Keratinocyte (primary cell): Measurements from ENCODE around the gene TPRA1.

Experiments
- CTCF ChIP-seq, 3 experiments: IDR thresholded peaks in 1 of 3; conservative IDR thresholded peaks in 1 of 3; optimal IDR thresholded peaks in 1 of 3; 2 replicates in 2 of 3; 3 replicates in 1 of 3; pipeline versions ENCODE3 to v1.5.1; 2011; ENCODE audit warnings: low read length in 3 of 3, mild to moderate bottlenecking in 3 of 3, moderate library complexity in 2 of 3, control low read depth in 1 of 3, inconsistent platforms in 1 of 3; ENCODE audit not compliant: insufficient read depth in 2 of 3; ENCODE audit errors: extremely low read depth in 1 of 3
- EZH2 ChIP-seq: IDR thresholded peaks from one replicate; pipeline ENCODE4 v1.6.1; 2012; ENCODE audit warnings: inconsistent platforms, mild to moderate bottlenecking, low read length, moderate library complexity

DNA sequence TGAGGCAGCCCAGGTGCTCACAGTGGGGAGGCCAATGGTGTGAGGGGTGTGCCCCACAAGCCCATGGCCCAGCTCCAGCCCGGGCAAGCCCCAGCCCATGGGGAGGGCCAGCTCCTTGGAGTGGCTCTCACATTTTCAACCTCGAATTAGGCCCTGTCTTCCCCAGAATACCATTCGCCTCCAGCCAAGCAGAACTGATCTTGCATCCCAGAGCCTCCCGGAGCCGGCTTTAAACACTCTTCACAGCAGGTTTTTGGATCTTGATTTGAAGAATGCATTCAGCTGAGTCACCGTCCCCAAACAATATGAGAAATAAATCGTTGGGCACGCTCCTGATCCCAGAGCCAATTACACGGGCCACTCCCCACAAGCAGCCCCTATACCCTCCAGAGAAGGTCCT lies 23.7 kb downstream of the TPRA1 start:
- TF ChIP-seq CTCF (optimal IDR thresholded peaks at IDR 0.05 in 1 of 3, IDR thresholded peaks at IDR 0.05 in 1 of 3, conservative IDR thresholded peaks at IDR 0.05 in 1 of 3; ENCODE audit: extremely low read depth in 1 of 3, insufficient read depth in 2 of 3, low read length in 3 of 3) (no peak), EZH2 (no peak)
